Pancreas (tissue), 10 donors: Measurements from ENCODE around the gene ANKRD33B. TPM values are rescaled to one million over a fixed set of nuclear protein-coding genes. Genes with fewer than 3 reads are reported as not detected.

Experiments
- ATAC-seq, 4 donors: fragments of 200-7000 bp; cut with Tn5 transposase; one replicate each; pipeline versions ENCODE4 v1.8.0 to v1.9.1; 2020; ENCODE audit warnings: mild to moderate bottlenecking in 4 of 4, moderate library complexity in 4 of 4
- DNase-seq, 6 donors: peaks; one replicate each; pipeline ENCODE4 v3.0.0-alpha.2; 2020
- FAIRE-seq: peaks from 2 replicates; lab custom pipeline; 2012; peaks lifted over from hg19 to GRCh38; lab: Jason Lieb, UNC
- H3K27ac ChIP-seq, 4 donors: fragments of 200-600 bp; sonication (generic); 1 replicate in 3 of 4; 2 replicates in 1 of 4; pipeline versions ENCODE4 v1.5.0 to v1.8.0; 2020
- H3K27me3 ChIP-seq, 4 donors: fragments of 200-600 bp; one replicate each; pipeline ENCODE4 v1.8.0; 2021
- H3K36me3 ChIP-seq, 3 donors: fragments of 200-600 bp; sonication (generic) in 1 of 3; one replicate each; pipeline versions ENCODE4 v1.5.0 to v1.8.0; 2020 to 2021
- H3K4me1 ChIP-seq, 3 donors: fragments of 200-600 bp; one replicate each; pipeline ENCODE4 v1.8.0; 2021
- H3K4me3 ChIP-seq, 4 donors: fragments of 200-600 bp; sonication (generic) in 2 of 4; one replicate each; pipeline versions ENCODE4 v1.5.0 to v1.8.0; 2020 to 2021
- H3K9me3 ChIP-seq, 4 donors: fragments of 200-600 bp; one replicate each; pipeline ENCODE4 v1.8.0; 2021
- CTCF ChIP-seq, 4 donors: fragments of 200-600 bp; sonication (generic) in 3 of 4; IDR thresholded peaks; one replicate each; pipeline versions ENCODE4 v1.5.0 to v1.8.0; 2021; ENCODE audit warnings: antibody characterized with exemption in 4 of 4
- WGBS, 2 donors: extraction: QIAGEN DNeasy Blood & Tissue Kit; methylation state at CpG; one replicate each; pipeline ENCODE4 v1.1.7; 2013; 5-methylcytosine and 5-hydroxymethylcytosine counted together
- intact Hi-C, 3 donors: fragments of 100-400 bp; cut with DNase I; formaldehyde crosslinking; loops; one replicate each; pipeline versions ENCODE4 v1.11.1 to v1.14.2; 2022
- polyA plus RNA-seq, 2 donors: library from polyadenylated mRNA; stranded (reverse); fragments of 200-250 nt; gene quantifications; one replicate each; pipeline ENCODE4 v1.2.3, GENCODE V29; 2013
- total RNA-seq, 6 donors: library from RNA; stranded (reverse); fragmentation: NEBNext Ultra II Directional in 4 of 6; extraction: Animal tissue kit (Norgen Biotek cat#: 25700) in 4 of 6; gene quantifications; one replicate each; pipeline versions ENCODE4 v1.2.1 to v1.2.4, GENCODE V29; 2021 to 2023
- donor health status: healthy with polysubstance abuse.
- donor health status: DM: no; HTN: no; CAD: no; lungs with moderate emphysema.
- donor health status: DM: no; HTN: no; CAD: no.
- donor health status: control.
- donor health status: control.
- donor health status: Bipolar disorder and iron deficiency.
- donor health status: DM: yes; HTN: yes; CAD: no.
- donor health status: DM: no; HTN: no; CAD: no.
- donor health status: DM: no; HTN: no; CAD: no.
- donor health status: DM: yes; HTN: yes; CAD: no.

Gene ANKRD33B
- total and polyA plus RNA-seq, 8 donors = 0.57 to 2.7 (median 1.1) TPM

- H3K27me3 ChIP-seq = no peaks in the 10 kb centered on the region
- H3K27ac ChIP-seq = peak overlapping the region in 2 of 4 donors; percentile 65 to 69
- DNase-seq (no peak), FAIRE-seq (no peak), ATAC-seq (no peak)
- intact Hi-C loops = no loop called here
- no peak overlapping the region for H3K4me3 ChIP-seq
- no peaks in the 10 kb centered on the region for H3K36me3 ChIP-seq
- 85 to 91% methylated on average over 3 of the region's 3 CpGs for WGBS, 2 donors
- no peaks in the 10 kb centered on the region for H3K4me1 ChIP-seq
- no peak for TF ChIP-seq CTCF (IDR thresholded peaks at IDR 0.05)
- no peaks in the 10 kb centered on the region for H3K9me3 ChIP-seq
Measured at GRCh38 chr5:10596310-10596703, 32.4 kb downstream of the ANKRD33B start.

- H3K36me3 ChIP-seq = no peaks in the 10 kb centered on the region
- ATAC-seq (no peak), FAIRE-seq (no peak), DNase-seq (no peak)
- H3K4me3 ChIP-seq = no peak overlapping the region
- no peaks in the 10 kb centered on the region for H3K27me3 ChIP-seq
- H3K9me3 ChIP-seq = no peaks in the 10 kb centered on the region
- 67 to 76% methylated on average over 1 of the region's 1 CpG for WGBS, 2 donors
- intact Hi-C loops = no loop called here
- TF ChIP-seq CTCF (IDR thresholded peaks at IDR 0.05) = no peak
- H3K4me1 ChIP-seq = no peaks in the 10 kb centered on the region
- H3K27ac ChIP-seq = peak overlapping the region in 1 of 4 donors; percentile 69
Measured at GRCh38 chr5:10596886-10597451, 33.1 kb downstream of the ANKRD33B start.

- ATAC-seq (no peak), FAIRE-seq (no peak)
- intact Hi-C loops = no loop called here
Measured at GRCh38 chr5:10599113-10599512, 35.2 kb downstream of the ANKRD33B start.

GRCh38 chr5:10599862-10600284 is 36.0 kb downstream of the ANKRD33B start:
- H3K27me3 ChIP-seq = no peaks in the 10 kb centered on the region
- H3K4me1 ChIP-seq = no peaks in the 10 kb centered on the region
- H3K27ac ChIP-seq = no peak overlapping the region
- no peak overlapping the region for H3K4me3 ChIP-seq
- TF ChIP-seq CTCF (IDR thresholded peaks at IDR 0.05) = no peak
- DNase-seq (no peak), ATAC-seq (no peak), FAIRE-seq (no peak)
- H3K36me3 ChIP-seq = no peaks in the 10 kb centered on the region
- intact Hi-C loops = no loop called here
- no peaks in the 10 kb centered on the region for H3K9me3 ChIP-seq

More at GRCh38 chr5:10599113-10599512, 35.2 kb downstream of the ANKRD33B start:
- no peak for DNase-seq
- H3K9me3 ChIP-seq = no peaks in the 10 kb centered on the region
- no peaks in the 10 kb centered on the region for H3K4me1 ChIP-seq
- WGBS, 2 donors = 89 to 93% methylated on average over 1 of the region's 1 CpG
- H3K27me3 ChIP-seq = no peaks in the 10 kb centered on the region
- no peak overlapping the region for H3K4me3 ChIP-seq
- H3K27ac ChIP-seq = no peak overlapping the region
- H3K36me3 ChIP-seq = no peaks in the 10 kb centered on the region
- no peak for TF ChIP-seq CTCF (IDR thresholded peaks at IDR 0.05)

GRCh38 chr5:10600626-10601245 is 36.9 kb downstream of the ANKRD33B start:
- Histone ChIP-seq H3K4me1 (no peaks in the 10 kb centered on the region), H3K27ac (no peak overlapping the region), H3K27me3 (no peaks in the 10 kb centered on the region), H3K36me3 (no peaks in the 10 kb centered on the region), H3K4me3 (no peak overlapping the region), H3K9me3 (no peaks in the 10 kb centered on the region)
- intact Hi-C loops = no loop called here
- TF ChIP-seq CTCF (IDR thresholded peaks at IDR 0.05) = no peak
- ATAC-seq (no peak), FAIRE-seq (no peak), DNase-seq (no peak)
- WGBS, 2 donors = 68 to 74% methylated on average over 5 of the region's 5 CpGs
